Osteocyte (in vitro differentiated cells): ENCODE measurements around the gene GNA15. TPM values are rescaled to one million over a fixed set of nuclear protein-coding genes. Genes with fewer than 3 reads are reported as not detected.

Source experiments
- DNase-seq: peaks from one replicate; pipeline ENCODE4 v3.0.0; 2021; ENCODE audit warnings: mixed read lengths; ENCODE audit not compliant: unreplicated experiment; ENCODE audit errors: extremely low spot score
- H3K27ac Mint-ChIP-seq: one replicate; pipeline ENCODE4 v1.8.0; 2021; ENCODE audit warnings: mild to moderate bottlenecking, mixed read lengths; ENCODE audit not compliant: unreplicated experiment
- H3K27me3 Mint-ChIP-seq: one replicate; pipeline ENCODE4 v1.8.0; 2021; ENCODE audit warnings: mixed read lengths; ENCODE audit not compliant: unreplicated experiment
- H3K36me3 Mint-ChIP-seq: one replicate; pipeline ENCODE4 v1.8.0; 2021; ENCODE audit warnings: mixed read lengths; ENCODE audit not compliant: unreplicated experiment
- H3K4me1 Mint-ChIP-seq: one replicate; pipeline ENCODE4 v1.8.0; 2021; ENCODE audit warnings: mixed read lengths; ENCODE audit not compliant: unreplicated experiment
- H3K4me3 Mint-ChIP-seq: one replicate; pipeline ENCODE4 v1.8.0; 2021; ENCODE audit warnings: mild to moderate bottlenecking, moderate library complexity, mixed read lengths; ENCODE audit not compliant: unreplicated experiment
- H3K9me3 Mint-ChIP-seq: one replicate; pipeline ENCODE4 v1.8.0; 2021; ENCODE audit warnings: mixed read lengths; ENCODE audit not compliant: unreplicated experiment
- CTCF ChIP-seq: fragments of 200-600 bp; sonication (generic); IDR thresholded peaks from 2 replicates; pipeline ENCODE4 v1.5.0; 2021; ENCODE audit warnings: antibody characterized with exemption, mild to moderate bottlenecking, moderate library complexity
- total RNA-seq: library from RNA; stranded (reverse); gene quantifications from 2 replicates; pipeline ENCODE4 v1.2.1, GENCODE V29; 2021

The GNA15 gene
- total RNA-seq, 1 donor from 2014 or later: not detected

GRCh38 chr19:3203805-3204645 is 68.2 kb downstream of the GNA15 start:
- DNase-seq: no peak
- H3K9me3 Mint-ChIP-seq: no peaks in the 10 kb centered on the region
- peaks cover 2% of the 10 kb centered on the region for H3K36me3 Mint-ChIP-seq
- H3K4me3 Mint-ChIP-seq: no peak overlapping the region
- no peak for TF ChIP-seq CTCF
- H3K27ac Mint-ChIP-seq: no peak overlapping the region
- no peaks in the 10 kb centered on the region for H3K4me1 Mint-ChIP-seq
- no peaks in the 10 kb centered on the region for H3K27me3 Mint-ChIP-seq

GRCh38 chr19:3204646-3205275 is 68.9 kb downstream of the GNA15 start:
- no peaks in the 10 kb centered on the region for H3K4me1 Mint-ChIP-seq
- TF ChIP-seq CTCF: no peak
- peaks cover 7% of the 10 kb centered on the region for H3K36me3 Mint-ChIP-seq
- no peaks in the 10 kb centered on the region for H3K27me3 Mint-ChIP-seq
- DNase-seq: no peak
- no peak overlapping the region for H3K27ac Mint-ChIP-seq
- H3K9me3 Mint-ChIP-seq: no peaks in the 10 kb centered on the region
- H3K4me3 Mint-ChIP-seq: no peak overlapping the region

- no peak for DNase-seq
- Mint-ChIP-seq H3K27ac (no peak overlapping the region), H3K36me3 (peaks cover 7% of the 10 kb centered on the region), H3K9me3 (no peaks in the 10 kb centered on the region), H3K27me3 (no peaks in the 10 kb centered on the region), H3K4me3 (no peak overlapping the region), H3K4me1 (no peaks in the 10 kb centered on the region)
- TF ChIP-seq CTCF: no peak
Observed at GRCh38 chr19:3206216-3206953, 70.6 kb downstream of the GNA15 start.

GRCh38 chr19:3207461-3208242 is 71.8 kb downstream of the GNA15 start:
- H3K4me3 Mint-ChIP-seq: no peak overlapping the region
- peaks cover 7% of the 10 kb centered on the region for H3K36me3 Mint-ChIP-seq
- no peaks in the 10 kb centered on the region for H3K27me3 Mint-ChIP-seq

More at GRCh38 chr19:3207461-3208242, 71.8 kb downstream of the GNA15 start:
- DNase-seq: no peak
- Mint-ChIP-seq H3K4me1 (no peaks in the 10 kb centered on the region), H3K9me3 (no peaks in the 10 kb centered on the region), H3K27ac (no peak overlapping the region)
- no peak for TF ChIP-seq CTCF
